CD4-positive, alpha-beta T cell treated with Interleukin-2 at 100 ng/mL for 4 hours (primary cell): ENCODE results near the gene SATB2.

Source experiments
- DNase-seq: peaks from one replicate; pipeline ENCODE4 v3.0.0-alpha.2; 2020; ENCODE audit warnings: low spot score

SATB2 gene

DNA sequence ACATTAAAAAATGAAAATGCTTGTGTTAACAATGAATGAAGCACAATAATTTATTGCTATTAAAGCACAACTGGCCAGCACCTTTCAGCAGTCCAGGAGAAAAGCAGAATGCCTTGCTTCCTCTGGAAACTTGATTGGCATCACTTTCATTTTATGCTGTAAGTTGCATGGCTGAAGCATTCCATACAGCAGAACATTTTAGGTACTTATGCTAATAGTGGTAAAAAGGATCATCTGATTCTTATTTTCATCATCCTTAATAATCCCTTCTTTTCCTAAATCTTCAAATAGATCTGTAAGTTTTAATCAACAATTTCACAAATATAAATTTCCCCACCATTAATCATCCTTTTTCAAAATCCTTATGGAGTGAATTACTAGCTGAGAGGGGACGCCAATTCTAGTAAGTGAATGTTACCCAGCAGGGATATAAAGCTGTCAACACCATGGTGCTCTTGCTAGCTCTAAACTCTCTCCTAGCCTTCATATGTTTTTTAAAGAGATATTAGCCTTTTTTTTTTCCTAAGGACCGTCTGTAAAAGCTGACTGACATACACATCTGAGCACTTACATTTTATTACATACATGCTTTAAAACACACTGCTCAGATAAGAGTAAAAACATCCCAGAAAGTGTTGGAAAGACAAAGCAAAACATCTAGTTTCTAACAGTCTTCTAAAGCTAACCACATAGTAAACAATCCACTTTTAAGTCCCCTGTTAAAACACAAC lies 5.3 kb downstream of the SATB2 start:
- no peak for DNase-seq

DNA sequence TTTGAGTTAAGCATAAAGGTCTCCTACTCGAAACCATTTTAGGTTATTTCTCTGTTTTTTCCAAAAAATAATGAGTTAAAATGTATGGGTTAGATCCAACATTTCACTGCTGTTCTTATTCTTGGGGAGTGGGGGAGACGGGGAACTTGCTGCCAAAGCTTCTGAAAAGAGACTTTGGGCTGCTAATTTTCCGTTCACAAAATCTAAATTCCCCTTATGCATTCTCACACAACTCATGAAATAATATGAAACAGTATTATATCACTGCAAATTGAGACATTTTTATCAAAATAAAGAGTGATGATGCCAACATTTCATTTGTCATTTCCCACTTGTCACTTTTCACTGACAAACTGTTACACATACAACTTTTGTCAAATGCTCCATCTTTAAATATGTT lies 7.8 kb downstream of the SATB2 start:
- DNase-seq, result no peak

DNA sequence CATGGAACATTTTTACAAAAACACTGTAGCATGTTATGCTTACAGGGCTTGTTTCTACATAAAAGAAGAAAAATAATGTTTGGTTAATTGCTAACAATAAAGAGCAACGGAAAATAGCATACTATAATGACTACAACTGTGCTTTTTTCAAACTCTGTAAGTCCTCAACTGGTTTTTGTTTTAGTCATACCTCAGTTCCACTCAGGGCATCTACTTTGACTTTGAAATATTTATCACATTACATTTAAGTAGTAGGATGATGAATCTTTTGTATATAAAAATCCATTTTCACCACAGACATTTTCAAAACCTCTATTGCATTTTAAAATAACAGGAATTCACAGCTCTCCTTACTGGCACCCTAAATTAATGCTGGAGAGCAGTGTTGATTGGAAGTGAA lies 8.3 kb downstream of the SATB2 start:
- no peak for DNase-seq

DNA sequence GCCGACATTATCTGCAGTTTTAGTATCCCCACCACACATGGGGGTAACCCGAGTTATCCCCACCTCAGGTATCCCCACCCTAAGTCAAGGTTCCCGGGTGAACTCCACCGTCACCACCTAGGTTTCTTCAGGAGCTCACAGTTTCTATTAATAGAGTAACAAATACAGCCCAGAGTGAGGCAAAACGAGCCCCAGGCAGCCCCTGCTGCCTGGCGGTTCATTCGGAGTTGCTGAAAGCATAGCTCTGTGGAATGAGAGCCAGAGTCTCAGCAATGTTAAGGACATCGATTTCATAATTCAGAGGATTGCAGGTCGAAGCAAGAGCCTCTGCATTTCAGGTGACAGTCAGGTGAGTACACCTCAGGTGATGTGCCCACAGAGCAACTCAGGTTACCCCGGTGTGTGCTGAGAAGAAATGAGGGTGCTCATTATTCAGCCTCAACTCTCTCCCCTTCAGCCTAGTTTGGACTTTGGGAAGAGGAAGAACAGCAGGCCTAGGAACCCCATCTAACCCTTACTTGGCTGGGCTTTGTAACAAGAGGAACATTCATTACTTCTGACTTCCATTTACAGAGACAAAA lies 10.7 kb downstream of the SATB2 start:
- no peak for DNase-seq

DNA sequence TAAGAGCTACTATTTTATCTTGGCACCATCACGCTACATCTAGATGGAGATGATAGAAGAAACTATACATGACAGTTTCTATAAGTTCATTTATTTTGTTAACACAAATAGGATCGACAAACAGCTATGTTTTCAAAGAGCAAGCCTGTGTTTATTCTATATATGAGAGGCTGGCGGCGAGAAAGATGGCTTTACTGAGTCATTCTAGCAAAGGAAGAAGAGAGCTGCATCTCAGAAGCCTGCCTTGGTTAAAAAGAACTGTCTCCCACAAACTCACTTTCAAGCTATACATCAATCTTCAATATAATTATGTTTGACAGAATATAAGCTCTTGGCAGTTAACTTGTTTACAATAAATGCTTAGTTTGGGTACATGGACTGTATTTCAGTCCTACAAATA lies 13.0 kb downstream of the SATB2 start:
- DNase-seq, result no peak

DNA sequence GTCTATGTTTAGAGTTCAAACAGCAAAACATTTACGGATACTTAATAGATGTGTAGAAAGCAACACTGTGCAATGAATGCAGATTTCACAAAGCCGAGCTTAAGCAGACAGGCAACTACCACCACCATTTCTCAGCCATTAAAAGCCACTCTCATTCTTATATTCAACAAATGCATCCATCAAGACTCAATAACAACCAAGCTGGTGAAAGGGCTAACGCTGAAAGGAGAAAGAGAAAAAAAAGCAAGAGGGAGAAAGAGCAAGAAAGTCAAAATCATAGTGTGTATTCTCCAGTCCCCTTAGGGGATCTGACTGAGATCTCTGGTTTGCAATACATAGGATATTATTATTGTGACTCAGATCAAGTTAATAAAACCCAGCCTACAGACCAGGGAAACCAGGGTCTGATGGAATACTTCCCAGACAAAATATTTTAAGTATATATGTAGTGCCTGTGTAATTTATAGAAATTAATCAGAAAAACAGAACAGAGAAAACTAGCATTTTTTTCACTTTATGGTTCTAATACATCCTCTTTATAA lies 14.1 kb downstream of the SATB2 start:
- no peak for DNase-seq

DNA sequence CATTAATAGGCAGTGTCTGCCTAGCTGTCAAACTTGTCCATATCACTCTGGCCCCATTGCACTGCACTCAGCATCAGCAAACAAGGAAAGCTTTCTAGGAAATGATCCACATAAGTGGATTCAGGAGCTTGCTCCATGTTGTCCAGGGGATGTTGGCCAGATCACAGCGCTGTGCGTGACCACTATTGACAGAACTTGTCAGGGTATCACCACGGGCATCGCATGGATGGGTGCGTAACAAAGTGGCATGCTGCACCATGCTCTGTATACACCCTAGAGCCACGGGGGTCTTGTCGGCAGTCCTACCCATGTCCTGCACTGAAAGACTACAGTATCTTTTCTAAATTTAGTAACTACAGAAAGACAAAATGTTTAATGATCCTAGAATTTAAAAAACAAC lies 15.6 kb downstream of the SATB2 start:
- DNase-seq, result no peak

DNA sequence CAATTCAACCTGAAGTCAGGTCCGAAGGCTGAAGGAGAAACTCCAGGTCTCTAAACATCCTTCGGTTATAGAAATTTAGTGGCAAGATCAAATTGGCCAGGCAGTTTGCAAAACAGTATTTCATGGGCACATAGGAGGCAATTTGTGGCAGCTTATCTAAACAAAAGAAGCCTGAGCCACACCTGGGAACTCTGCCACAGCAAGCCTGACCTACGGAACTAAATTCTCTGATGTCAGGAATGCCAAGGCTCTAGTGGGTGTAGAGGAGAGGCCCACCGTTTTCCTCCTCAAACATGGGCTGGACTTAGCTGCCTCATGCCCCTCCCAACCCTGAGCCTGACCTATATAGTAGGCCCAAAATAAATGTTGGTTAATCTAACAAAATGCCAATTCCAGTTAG lies 16.0 kb downstream of the SATB2 start:
- DNase-seq, result no peak

DNA sequence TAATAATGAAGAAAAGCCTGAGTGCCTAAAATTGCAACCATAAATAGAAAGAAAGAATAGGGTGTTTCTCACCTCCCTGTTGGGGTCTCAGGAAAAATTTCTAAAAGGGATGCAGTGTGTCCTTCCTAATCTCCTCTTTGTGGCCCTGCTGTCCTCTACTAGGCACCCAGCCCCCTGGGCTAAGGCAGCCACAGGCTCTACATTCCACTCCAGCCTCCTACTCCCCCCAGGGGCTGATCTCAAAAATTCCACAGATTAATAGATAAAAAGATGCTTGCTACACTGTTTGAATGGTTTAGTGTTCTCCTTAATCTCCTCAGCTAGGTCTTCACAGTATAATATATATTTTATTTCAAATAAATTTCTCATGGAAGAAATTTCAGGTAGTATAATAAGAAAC lies 17.6 kb downstream of the SATB2 start:
- DNase-seq, result no peak

DNA sequence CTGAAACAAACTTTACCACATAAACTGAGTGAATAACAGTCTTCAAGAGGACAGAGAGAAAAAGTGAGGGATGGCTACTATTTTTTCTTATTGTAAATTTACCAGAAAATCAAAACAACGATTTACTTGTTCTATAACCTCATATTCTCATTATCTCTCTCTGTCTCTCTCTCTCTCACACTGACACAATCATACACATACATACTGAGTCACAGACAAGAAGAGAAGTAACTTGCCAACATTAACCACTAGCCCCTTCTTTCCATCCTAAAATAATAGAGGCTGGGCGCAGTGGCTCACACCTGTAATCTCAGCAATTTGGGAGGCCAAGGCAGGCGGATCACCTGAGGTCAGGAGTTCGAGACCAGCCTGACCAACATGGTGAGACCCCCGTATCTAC lies 18.2 kb downstream of the SATB2 start:
- DNase-seq, result no peak

DNA sequence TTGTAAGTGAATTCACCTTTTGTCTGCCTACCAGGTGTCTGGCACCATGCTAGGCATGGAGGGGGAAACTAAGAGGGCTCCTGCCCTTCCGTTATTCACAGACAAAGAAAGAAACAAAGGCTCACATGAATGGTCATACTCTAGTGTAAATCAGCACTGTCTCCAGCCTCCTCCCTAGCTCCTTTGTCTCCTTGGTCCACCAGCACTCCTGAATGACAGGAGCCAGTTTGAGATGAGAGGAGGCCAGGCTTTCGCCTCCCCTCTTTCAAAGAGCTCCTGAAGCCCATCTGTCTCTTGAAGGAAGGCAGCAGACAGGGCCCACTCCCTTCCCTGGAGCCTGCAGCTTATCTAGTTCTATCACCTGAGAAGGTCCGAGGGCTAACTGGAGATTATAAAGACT lies 18.7 kb downstream of the SATB2 start:
- DNase-seq, result no peak

DNA sequence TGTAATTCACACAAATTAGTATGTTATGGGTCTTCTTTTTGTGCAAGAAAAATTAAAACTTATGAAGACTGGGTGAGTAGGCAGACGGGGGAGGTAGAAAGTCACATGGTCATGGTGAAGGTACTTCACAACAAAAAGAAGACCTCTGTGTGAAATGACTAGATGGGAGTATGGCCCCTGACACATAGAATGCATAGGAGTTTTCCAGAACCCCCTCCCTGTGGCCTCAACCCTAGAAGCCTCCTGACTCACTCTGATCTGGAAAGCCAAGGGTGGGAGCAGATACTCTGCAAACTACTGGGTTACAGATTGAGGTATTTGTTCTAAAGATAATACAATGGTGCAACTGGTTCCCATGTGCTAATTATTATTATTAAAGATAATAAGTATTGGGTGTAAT lies 23.2 kb downstream of the SATB2 start:
- no peak for DNase-seq

DNA sequence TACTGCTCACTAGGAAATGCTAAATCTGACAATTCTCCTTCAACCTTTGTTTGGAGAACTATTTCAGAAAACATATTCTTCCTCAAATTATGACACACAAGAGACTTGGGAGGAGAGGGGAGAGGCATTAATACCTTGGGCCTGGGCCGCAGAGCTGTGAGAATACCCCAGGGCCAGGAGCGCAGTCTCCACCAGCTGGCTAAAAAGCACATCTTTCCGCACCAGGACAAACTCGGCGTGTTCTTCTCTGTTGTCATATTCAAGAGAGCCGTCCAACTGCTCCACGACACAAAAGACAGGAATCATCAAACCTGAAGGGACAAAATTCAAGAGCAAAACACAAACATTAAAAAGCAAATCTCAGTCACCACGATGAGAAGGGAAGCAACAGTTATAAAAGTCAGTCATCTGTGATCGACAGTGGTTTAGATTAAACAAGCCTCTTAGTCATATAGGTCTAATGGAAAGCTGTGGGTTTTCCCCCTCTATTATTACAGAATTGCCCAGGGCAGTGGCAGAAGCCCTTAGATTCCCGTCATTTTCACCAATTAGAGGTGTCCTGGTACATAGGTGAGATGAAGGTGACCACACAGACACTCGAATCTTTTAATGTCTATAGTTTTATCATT lies 24.4 kb downstream of the SATB2 start:
- DNase-seq, result no peak

DNA sequence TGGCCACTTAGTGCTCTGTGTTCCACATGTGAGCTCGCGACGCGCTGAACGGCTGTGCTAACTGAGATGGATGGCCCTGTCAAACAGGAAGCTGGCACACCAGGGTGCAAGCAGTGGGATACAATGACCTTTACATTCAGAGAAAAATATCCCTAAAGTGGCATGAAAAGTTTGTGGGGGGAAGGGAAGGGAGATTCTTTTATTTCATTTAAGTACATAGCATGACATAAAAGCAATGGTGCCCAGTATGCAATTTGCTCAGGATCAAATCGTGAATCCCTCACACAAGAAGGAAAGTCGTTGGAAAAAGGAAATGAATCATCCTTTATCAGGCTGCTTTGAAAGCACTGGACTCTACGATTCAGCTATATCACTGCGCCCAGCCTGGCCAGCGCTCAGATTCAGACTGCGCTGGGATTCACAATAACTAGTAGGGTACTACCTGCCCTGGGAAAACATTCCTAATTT lies 26.0 kb downstream of the SATB2 start:
- DNase-seq, result no peak

DNA sequence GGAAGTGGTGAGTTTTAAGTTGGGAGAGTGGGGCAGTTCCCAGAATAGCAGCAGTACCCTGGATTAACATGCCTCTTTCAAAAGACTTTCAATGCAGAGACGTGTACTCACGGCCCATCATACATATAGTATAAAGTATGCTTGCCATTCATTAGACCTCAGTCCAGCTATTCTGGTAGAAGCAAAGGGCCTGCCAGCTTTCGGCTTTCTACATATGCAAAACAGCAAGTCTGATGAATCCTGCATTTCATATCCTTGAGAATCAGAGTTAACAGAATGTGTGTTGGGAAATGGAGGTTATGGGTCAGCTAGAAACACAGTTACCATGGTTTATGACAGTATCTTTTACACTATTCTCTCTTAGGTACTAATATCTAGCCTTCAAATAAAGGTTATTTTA lies 27.5 kb downstream of the SATB2 start:
- no peak for DNase-seq

DNA sequence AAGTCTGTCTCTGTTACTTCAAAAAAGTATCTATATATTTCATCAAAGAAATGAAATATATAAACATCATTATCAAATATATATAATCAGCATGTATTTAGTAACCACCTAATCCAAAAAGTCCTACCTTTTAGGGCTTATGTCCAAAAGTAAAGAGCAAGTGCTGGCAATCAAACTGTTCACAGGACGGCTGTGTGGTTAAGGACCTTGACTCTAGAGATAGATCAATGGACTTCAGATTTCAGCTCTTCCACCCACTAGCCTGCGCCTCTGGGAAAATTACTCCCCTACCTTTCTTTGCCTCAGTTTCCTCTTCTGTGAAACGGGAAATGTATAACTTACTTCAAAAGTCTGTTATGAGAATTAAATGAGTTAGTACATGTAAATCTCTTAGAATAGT lies 29.4 kb downstream of the SATB2 start:
- no peak for DNase-seq

DNA sequence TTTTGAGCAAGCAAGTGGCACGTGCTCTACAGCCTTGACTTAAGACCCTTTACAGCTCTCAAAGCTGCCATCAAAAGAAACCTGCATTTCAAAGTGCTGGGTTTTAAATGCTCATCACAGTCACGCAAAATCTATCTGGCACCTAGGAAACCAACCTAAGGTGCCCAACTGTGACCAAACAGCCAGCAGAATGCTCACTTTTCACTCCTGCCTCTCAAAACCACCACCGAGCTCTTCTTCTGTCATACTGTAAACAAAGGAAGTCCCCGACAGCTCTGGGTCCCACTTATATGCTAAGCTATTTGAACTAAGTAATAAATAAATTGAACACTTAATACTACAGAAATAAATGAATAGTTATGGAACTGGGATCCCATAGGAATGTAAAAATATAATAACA lies 33.6 kb downstream of the SATB2 start:
- no peak for DNase-seq

DNA sequence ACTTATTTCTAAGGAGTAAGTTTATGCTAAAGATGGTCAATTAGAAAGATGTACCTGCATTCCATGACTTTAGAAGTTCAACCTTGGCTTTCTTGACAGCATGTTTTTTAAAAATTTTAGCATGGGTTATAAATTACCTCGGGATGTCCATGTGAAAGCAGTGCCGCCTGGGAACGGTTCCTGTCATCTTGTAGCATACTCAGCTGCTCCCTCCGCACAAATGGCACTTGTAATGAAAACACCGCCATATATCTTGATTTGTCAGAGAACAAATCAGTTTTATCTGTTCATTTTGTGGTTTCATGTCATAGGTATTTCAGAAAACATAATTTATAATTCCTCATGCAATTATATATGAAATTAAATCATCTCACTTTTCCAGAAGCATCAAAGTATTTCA lies 38.3 kb downstream of the SATB2 start:
- no peak for DNase-seq

DNA sequence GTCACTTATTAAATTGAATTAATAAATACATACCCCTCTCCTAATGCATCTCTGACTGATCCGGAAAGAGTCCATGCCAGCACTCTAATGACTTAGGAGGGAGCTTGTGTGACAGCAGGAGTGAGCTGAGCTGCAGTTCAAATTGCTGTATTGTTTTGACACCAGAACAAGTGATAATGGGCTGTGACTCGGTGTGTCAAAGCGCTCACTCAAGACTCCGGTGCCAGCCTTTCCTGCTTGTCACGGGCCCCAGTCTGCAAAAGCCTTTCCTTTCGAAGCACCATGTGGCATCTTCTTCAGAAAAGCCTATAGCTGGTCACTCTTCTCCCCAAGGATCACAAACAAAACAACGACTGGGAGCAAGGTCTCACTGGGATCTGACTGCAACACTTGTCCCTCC lies 43.3 kb downstream of the SATB2 start:
- DNase-seq, result no peak

DNA sequence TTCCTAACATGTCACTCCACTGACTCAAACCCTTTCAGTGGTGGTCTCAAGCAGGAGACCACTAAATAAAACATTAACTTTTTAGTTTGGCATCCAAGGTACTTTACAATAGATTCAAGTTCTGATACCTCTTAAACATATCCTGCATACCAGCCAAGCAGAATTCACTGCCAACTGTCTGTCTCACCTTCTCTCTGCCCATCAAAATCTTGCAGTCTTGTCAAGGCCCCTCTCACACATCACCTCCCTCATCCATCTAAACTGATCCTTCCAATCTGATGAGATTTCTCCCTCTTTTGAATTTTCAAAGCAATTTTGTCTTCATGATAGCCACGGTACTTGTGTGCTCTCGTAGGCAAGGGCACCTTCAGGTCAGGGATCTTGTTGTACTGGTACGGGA lies 43.7 kb downstream of the SATB2 start:
- DNase-seq, result no peak

DNA sequence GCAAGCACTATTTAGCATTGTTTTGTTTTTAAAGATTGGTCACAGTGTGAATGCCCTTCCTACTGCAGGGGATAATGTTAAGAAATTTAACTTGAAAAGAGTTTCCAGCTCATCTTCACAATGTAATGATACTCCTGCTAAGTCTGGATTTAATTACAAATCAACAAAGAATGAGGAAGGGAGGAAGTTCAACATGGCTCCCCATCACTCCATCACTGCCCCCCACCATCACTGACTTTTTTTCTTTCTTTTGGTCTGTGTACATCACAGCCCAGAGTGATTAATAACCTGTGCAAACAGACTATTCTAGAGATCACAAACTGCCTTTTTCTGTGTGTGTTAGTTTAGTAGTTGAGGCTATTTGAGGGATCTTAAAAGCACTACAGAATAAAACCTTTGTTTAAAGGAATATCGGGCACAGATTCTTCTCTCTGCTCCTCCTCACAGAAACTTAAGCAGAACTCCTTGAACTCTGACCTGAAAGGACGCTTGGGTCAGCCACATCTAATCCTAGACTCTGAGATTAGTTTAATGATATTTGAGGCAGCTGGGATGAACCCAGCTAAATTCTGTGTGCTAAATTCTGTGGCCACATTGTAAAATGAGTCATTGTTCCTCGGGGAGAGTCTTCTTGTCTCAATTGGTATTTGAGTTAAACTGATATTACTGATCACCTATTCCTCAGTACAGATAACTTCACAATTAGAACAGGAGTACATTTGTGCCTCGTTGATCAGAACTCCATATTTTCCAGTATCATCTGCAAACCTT lies 47.8 kb downstream of the SATB2 start:
- DNase-seq, result no peak

DNA sequence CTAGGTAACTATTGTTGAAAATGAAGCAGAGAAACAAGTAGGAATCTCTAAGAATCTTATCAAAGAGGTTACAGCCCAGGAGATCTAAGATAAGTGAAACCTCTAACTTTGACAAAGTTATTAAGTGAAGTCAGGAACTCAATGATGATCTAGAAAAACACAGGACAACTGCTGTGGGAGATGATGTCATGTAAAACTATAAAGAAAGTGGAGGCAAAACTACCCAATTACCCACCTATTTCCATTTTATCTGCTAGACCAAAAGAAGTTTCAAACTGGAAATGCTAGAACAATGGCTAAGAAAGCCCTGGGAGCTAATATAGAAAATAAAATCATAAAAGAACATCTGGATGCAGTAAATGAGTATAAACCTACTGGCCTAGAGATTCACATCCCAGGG lies 50.3 kb downstream of the SATB2 start:
- DNase-seq, result no peak

DNA sequence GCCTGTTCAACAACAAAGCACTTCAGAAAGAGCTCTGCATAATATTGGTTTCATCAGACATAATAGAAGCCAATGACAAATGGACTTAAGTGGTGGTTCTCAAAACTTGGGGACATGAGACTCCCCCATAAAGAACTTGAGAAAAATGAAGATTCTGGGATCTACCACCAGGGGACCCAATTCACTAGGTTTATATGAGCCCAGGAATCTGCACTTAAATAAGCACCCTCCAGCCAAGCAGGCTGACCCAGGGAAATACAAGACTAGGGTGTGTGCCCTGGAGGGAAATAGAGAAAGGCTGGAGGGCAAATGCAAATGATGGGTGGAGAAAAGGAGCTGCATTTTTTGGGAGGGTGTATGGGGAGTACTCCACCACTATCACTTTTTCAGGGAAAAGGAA lies 52.5 kb downstream of the SATB2 start:
- DNase-seq, result no peak
